Measurements from ENCODE around the gene BUB1. TPM values are rescaled to one million over a fixed set of nuclear protein-coding genes. Genes with fewer than 3 reads are reported as not detected.
"Not testable (repeated sequence)": the region's sequence is repeated elsewhere in the genome, so short reads cannot be mapped to it uniquely, and the experiment has no call there.

The BUB1 gene
- total and polyA plus RNA-seq, 2 donors = 3.8 to 52.9 TPM

DNA sequence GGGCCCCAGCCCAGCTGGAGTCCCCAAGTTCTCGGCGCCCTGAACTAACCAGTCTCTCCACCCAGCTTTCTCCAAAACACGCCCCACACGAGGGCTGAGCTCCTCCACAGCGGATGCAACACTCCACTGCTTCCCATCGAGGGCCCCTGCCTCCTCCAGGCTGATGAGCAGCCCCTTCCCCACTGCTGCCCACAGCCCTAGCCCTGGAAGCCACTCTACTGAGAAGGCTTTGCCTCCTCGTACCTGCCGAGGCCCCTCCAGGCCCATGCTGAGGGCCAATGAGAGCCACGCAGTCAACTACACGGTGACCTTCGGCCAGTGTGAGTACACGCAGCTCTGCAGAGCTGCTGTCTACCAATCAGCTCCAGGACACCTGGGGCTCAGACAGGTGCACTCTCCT lies 72.8 kb downstream of the BUB1 start:
- H3K36me3 ChIP-seq (ENCODE audit: control insufficient read depth in 2 of 2, insufficient read depth in 2 of 2, low read length in 1 of 2); H3K27me3 ChIP-seq (ENCODE audit: control insufficient read depth in 2 of 2, insufficient read depth in 1 of 2, low read length in 1 of 2); H3K4me3 ChIP-seq (ENCODE audit: low read length in 2 of 2); H3K27ac ChIP-seq (ENCODE audit: low read depth in 1 of 2, low read length in 1 of 2); H3K4me1 ChIP-seq (ENCODE audit: control insufficient read depth in 2 of 2, insufficient read depth in 2 of 2, low read length in 2 of 2); H3K9me3 ChIP-seq (ENCODE audit: control insufficient read depth in 2 of 2, insufficient read depth in 1 of 2, low read length in 1 of 2); DNase-seq (ENCODE audit: low read depth in 6 of 9, low spot score in 9 of 9): not testable (repeated sequence)
- 95% methylated on average over 10 of the region's 12 CpGs for WGBS

DNA sequence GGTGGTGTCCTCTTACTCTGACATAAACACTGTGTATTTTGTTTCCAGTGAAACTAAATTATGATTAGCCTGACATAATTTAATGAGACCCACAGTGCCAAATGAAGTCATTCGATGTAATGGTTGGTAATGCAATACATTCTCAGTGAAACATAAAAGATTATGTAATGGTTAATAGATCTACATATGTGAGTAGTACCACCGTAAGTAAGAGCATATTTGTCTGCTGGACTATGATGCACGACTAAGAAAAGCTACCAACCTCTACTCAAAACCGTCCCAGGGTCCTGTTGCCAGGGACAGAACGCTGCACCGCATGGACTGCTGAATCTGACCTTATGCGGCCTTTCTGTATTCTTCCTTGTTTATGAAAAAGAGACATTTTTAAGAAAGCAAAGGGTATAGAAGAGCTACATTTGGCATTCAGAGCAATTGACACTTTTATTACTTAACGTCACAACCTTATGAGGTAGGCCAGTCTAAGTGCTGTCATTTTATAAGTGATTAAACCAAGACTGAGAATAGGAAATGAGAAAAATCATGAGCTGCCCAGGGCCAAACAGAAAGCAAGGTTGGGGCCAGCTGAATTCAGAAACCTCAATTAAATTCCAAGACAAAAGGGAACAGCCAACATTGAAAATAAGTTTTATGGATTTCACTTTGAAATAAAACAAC lies 73.8 kb downstream of the BUB1 start:
- DNase-seq (ENCODE audit: low read depth in 6 of 9, low spot score in 9 of 9); H3K4me3 ChIP-seq (ENCODE audit: low read length in 2 of 2); H3K9me3 ChIP-seq (ENCODE audit: control insufficient read depth in 2 of 2, insufficient read depth in 1 of 2, low read length in 1 of 2); H3K27me3 ChIP-seq (ENCODE audit: control insufficient read depth in 2 of 2, insufficient read depth in 1 of 2, low read length in 1 of 2); H3K4me1 ChIP-seq (ENCODE audit: control insufficient read depth in 2 of 2, insufficient read depth in 2 of 2, low read length in 2 of 2); H3K27ac ChIP-seq (ENCODE audit: low read depth in 1 of 2, low read length in 1 of 2); H3K36me3 ChIP-seq (ENCODE audit: control insufficient read depth in 2 of 2, insufficient read depth in 2 of 2, low read length in 1 of 2): not testable (repeated sequence)
- no CpG with 5 or more reads among the region's 8 CpGs for WGBS

DNA sequence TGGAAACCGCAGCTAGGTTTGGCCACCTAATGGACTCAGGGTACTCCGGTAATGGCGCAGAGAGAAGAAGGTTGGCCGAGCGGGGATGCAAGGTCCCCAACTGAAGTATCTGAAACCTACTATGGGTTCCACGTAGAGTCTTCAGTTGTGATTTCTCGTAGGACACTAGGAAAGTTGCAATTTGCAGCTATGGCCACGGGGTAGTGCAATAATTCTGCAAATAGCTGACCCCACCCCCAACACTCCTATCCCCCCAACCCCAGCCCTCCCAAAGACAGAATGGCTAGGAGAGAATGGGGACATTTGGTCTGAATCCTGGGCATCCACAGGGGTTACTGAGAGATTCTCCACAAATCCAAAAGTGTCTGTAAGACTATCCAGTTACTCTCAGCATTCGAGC lies 75.7 kb downstream of the BUB1 start:
- WGBS = 98% methylated on average over 5 of the region's 9 CpGs
- not testable (repeated sequence) for H3K27me3 ChIP-seq (ENCODE audit: control insufficient read depth in 2 of 2, insufficient read depth in 1 of 2, low read length in 1 of 2); H3K36me3 ChIP-seq (ENCODE audit: control insufficient read depth in 2 of 2, insufficient read depth in 2 of 2, low read length in 1 of 2)

DNA sequence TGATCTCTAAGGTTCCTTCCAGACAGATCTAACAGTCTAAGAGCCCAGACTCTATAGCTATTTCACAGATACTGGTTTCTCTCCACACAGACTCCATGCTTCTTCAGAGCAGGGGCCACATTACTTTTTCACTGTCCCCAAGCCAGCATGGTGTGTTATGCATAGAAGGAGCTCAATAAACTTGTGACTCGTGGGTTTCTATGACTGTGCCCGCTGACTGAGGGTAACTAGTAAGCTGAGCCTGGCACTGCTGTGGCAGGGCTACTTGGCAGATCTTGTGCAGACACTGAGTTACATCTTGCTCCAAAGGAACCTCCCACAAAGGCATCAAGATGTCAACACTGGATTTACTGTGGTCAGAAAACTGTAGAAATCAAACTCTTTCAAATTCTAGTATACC lies 85.9 kb downstream of the BUB1 start:
- not testable (repeated sequence) for H3K36me3 ChIP-seq (ENCODE audit: control insufficient read depth in 2 of 2, insufficient read depth in 2 of 2, low read length in 1 of 2); H3K27me3 ChIP-seq (ENCODE audit: control insufficient read depth in 2 of 2, insufficient read depth in 1 of 2, low read length in 1 of 2); H3K4me1 ChIP-seq (ENCODE audit: control insufficient read depth in 2 of 2, insufficient read depth in 2 of 2, low read length in 2 of 2)

More for the DNA sequence above, 75.7 kb downstream of the BUB1 start:
- not testable (repeated sequence) for DNase-seq (ENCODE audit: low read depth in 6 of 9, low spot score in 9 of 9); H3K27ac ChIP-seq (ENCODE audit: low read depth in 1 of 2, low read length in 1 of 2); H3K4me1 ChIP-seq (ENCODE audit: control insufficient read depth in 2 of 2, insufficient read depth in 2 of 2, low read length in 2 of 2); H3K4me3 ChIP-seq (ENCODE audit: low read length in 2 of 2); H3K9me3 ChIP-seq (ENCODE audit: control insufficient read depth in 2 of 2, insufficient read depth in 1 of 2, low read length in 1 of 2)

DNA sequence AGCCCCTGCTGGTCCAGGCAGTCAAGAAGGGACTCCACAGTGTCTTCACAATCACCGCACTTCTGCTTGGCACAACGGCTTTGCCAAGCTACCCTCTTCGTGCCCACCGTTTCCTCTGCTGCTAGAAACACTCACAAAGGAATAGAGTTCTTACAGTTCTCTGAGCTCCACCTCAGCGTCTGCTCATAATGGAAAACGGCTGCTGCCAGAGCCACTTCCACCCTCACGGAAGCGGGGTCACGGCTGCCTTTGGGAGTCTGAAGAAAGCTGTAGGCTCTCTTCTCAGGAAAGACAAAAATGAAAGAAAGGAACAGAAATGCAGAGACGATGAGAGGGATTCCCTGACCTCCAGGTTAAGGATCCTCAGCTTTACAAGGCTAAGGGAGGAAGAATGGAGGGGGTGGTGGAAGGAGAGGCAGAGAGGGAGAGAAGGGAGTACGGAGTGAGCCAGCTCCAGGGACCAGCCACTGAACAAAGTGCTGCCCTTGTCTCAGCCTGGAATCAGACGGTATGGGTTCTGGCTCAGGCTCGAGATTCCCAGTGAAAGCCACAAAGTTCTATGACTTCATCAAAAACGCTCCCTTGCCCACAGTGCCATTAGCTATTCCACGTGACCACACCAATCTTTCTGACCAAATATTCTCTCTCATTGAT lies 88.1 kb downstream of the BUB1 start:
- not testable (repeated sequence) for H3K9me3 ChIP-seq (ENCODE audit: control insufficient read depth in 2 of 2, insufficient read depth in 1 of 2, low read length in 1 of 2); H3K27me3 ChIP-seq (ENCODE audit: control insufficient read depth in 2 of 2, insufficient read depth in 1 of 2, low read length in 1 of 2); H3K27ac ChIP-seq (ENCODE audit: low read depth in 1 of 2, low read length in 1 of 2); H3K4me1 ChIP-seq (ENCODE audit: control insufficient read depth in 2 of 2, insufficient read depth in 2 of 2, low read length in 2 of 2); H3K36me3 ChIP-seq (ENCODE audit: control insufficient read depth in 2 of 2, insufficient read depth in 2 of 2, low read length in 1 of 2); DNase-seq (ENCODE audit: low read depth in 6 of 9, low spot score in 9 of 9); H3K4me3 ChIP-seq (ENCODE audit: low read length in 2 of 2)
- no CpG with 5 or more reads among the region's 15 CpGs for WGBS

More for the DNA sequence above, 85.9 kb downstream of the BUB1 start:
- WGBS = no CpG with 5 or more reads among the region's 2 CpGs
- H3K9me3 ChIP-seq (ENCODE audit: control insufficient read depth in 2 of 2, insufficient read depth in 1 of 2, low read length in 1 of 2); H3K27ac ChIP-seq (ENCODE audit: low read depth in 1 of 2, low read length in 1 of 2); H3K4me3 ChIP-seq (ENCODE audit: low read length in 2 of 2); DNase-seq (ENCODE audit: low read depth in 6 of 9, low spot score in 9 of 9): not testable (repeated sequence)

DNA sequence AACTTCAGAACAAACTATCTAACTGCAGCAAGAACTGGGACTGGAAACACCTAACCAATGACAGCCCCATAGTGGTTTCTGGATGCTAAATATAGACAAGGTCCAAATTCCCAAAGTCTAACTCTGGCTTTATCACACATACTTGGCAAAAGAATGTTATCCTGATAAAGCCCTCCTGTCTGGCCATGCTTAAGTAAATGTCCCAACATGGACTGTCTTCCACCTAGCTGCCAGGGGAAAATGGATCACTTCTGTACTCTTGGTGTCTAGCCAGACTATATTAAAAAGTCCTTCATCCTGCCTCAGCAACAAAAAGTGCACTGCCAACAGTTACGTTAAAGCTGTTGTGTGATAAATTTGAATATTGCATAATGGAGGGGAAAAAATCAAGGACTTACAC lies 89.3 kb downstream of the BUB1 start:
- H3K4me1 ChIP-seq (ENCODE audit: control insufficient read depth in 2 of 2, insufficient read depth in 2 of 2, low read length in 2 of 2); DNase-seq (ENCODE audit: low read depth in 6 of 9, low spot score in 9 of 9); H3K36me3 ChIP-seq (ENCODE audit: control insufficient read depth in 2 of 2, insufficient read depth in 2 of 2, low read length in 1 of 2); H3K27ac ChIP-seq (ENCODE audit: low read depth in 1 of 2, low read length in 1 of 2); H3K27me3 ChIP-seq (ENCODE audit: control insufficient read depth in 2 of 2, insufficient read depth in 1 of 2, low read length in 1 of 2); H3K4me3 ChIP-seq (ENCODE audit: low read length in 2 of 2); H3K9me3 ChIP-seq (ENCODE audit: control insufficient read depth in 2 of 2, insufficient read depth in 1 of 2, low read length in 1 of 2): not testable (repeated sequence)
- no CpG with 5 or more reads among the region's 1 CpG for WGBS

Other genes starting within 250 kb of the BUB1 start
- gene LIMS4, start 205.2 kb downstream of the BUB1 start, total RNA-seq = 0.71 TPM
- 0.32 TPM for gene LIMS4, start 205.2 kb downstream of the BUB1 start, polyA plus RNA-seq
- 10.0 TPM for gene RGPD6, start 100.8 kb downstream of the BUB1 start, total RNA-seq
- 20.2 TPM for gene RGPD6, start 100.8 kb downstream of the BUB1 start, polyA plus RNA-seq
- 0.38 TPM for gene ACOXL, start 54.5 kb upstream of the BUB1 start, total RNA-seq
- gene ACOXL, start 54.5 kb upstream of the BUB1 start, polyA plus RNA-seq = 0.41 TPM

Data from thymus (tissue), 11 donors.